GM21737 (cell line): Measurements from ENCODE around the gene DNAJC7.
A peak's percentile ranks its signal among the peaks of the same experiment; 100 is the strongest.
"Not testable (repeated sequence)": the region's sequence is repeated elsewhere in the genome, so short reads cannot be mapped to it uniquely, and the experiment has no call there.

Experiments
- ATAC-seq: cut with Tn5 transposase; IDR thresholded peaks from one replicate; pipeline ENCODE4 v1.9.1; 2021; ENCODE audit warnings: mild to moderate bottlenecking, moderate library complexity; ENCODE audit not compliant: unreplicated experiment

Gene DNAJC7

GRCh38 chr17:42041619-42042018, 24.4 kb upstream of the DNAJC7 start:
- ATAC-seq: no peak

- no peak for ATAC-seq
Measured at GRCh38 chr17:42040818-42041217, 23.6 kb upstream of the DNAJC7 start.

- ATAC-seq: no peak
Measured at GRCh38 chr17:42039794-42040763, 22.8 kb upstream of the DNAJC7 start.

- ATAC-seq: no peak
Measured at GRCh38 chr17:42038221-42038973, 21.2 kb upstream of the DNAJC7 start.

GRCh38 chr17:42034059-42034458, 16.8 kb upstream of the DNAJC7 start:
- no peak for ATAC-seq

GRCh38 chr17:42031584-42031983, 14.3 kb upstream of the DNAJC7 start:
- no peak for ATAC-seq

GRCh38 chr17:42028791-42029127, 11.5 kb upstream of the DNAJC7 start:
- no peak for ATAC-seq

GRCh38 chr17:42027961-42028790, 10.9 kb upstream of the DNAJC7 start:
- ATAC-seq: no peak

GRCh38 chr17:42027590-42027889, 10.3 kb upstream of the DNAJC7 start:
- no peak for ATAC-seq

GRCh38 chr17:42026857-42027589, 9.8 kb upstream of the DNAJC7 start:
- ATAC-seq: no peak

- ATAC-seq: no peak
Measured at GRCh38 chr17:42025936-42026335, 8.7 kb upstream of the DNAJC7 start.

GRCh38 chr17:42025191-42025579, 7.9 kb upstream of the DNAJC7 start:
- no peak for ATAC-seq

GRCh38 chr17:42023524-42024349, 6.5 kb upstream of the DNAJC7 start:
- no peak for ATAC-seq

GRCh38 chr17:42020845-42021244, 3.6 kb upstream of the DNAJC7 start:
- ATAC-seq: not testable (repeated sequence)

GRCh38 chr17:42019509-42020404, 2.5 kb upstream of the DNAJC7 start, which contains the start of gene NKIRAS2:
Gene NKIRAS2 (plus strand): TSS chr17:42020090. CDS start chr17:42021578, 1,488 bp downstream.
- peak; percentile 56 for ATAC-seq

GRCh38 chr17:42018988-42019387, 1.7 kb upstream of the DNAJC7 start:
- ATAC-seq: no peak

GRCh38 chr17:42018339-42018738, 1.1 kb upstream of the DNAJC7 start:
- no peak for ATAC-seq

GRCh38 chr17:42017866-42018200, 594 bp upstream of the DNAJC7 start:
- ATAC-seq: no peak

GRCh38 chr17:42016411-42016831, 818 bp downstream of the DNAJC7 start:
- no peak for ATAC-seq
